PC-3 (cell line): Measurements from ENCODE around the gene NADK.
"Not testable (repeated sequence)": the region's sequence is repeated elsewhere in the genome, so short reads cannot be mapped to it uniquely, and the experiment has no call there.

Source experiments
- CTCF ChIP-seq: fragments of 300-600 bp; sonication (generic); conservative IDR thresholded peaks from 2 replicates; pipeline ENCODE4 v1.5.1; 2017; ENCODE audit warnings: antibody characterized with exemption, low read depth, mild to moderate bottlenecking, low read length
- EZH2 ChIP-seq: fragments of 300-600 bp; sonication (generic); IDR thresholded peaks from one replicate; pipeline ENCODE4 v1.6.1; 2017; ENCODE audit warnings: antibody characterized with exemption, mild to moderate bottlenecking, low read length; ENCODE audit not compliant: unreplicated experiment
- EZH2phosphoT487 ChIP-seq: fragments of 300-600 bp; sonication (generic); IDR thresholded peaks from 2 replicates; pipeline ENCODE4 v1.6.1; 2018; ENCODE audit warnings: mild to moderate bottlenecking, antibody characterized with exemption, low read length, borderline replicate concordance

GRCh38 chr1:1746566-1746909 is 31.7 kb downstream of the NADK start:
- TF ChIP-seq EZH2phosphoT487, CTCF, EZH2: not testable (repeated sequence)
